ENCODE results near the gene SLC17A9. TPM values are rescaled to one million over a fixed set of nuclear protein-coding genes. Genes with fewer than 3 reads are reported as not detected.

SLC17A9 gene
- total RNA-seq, 1 donor from 2014 or later: 1.7 TPM

DNA sequence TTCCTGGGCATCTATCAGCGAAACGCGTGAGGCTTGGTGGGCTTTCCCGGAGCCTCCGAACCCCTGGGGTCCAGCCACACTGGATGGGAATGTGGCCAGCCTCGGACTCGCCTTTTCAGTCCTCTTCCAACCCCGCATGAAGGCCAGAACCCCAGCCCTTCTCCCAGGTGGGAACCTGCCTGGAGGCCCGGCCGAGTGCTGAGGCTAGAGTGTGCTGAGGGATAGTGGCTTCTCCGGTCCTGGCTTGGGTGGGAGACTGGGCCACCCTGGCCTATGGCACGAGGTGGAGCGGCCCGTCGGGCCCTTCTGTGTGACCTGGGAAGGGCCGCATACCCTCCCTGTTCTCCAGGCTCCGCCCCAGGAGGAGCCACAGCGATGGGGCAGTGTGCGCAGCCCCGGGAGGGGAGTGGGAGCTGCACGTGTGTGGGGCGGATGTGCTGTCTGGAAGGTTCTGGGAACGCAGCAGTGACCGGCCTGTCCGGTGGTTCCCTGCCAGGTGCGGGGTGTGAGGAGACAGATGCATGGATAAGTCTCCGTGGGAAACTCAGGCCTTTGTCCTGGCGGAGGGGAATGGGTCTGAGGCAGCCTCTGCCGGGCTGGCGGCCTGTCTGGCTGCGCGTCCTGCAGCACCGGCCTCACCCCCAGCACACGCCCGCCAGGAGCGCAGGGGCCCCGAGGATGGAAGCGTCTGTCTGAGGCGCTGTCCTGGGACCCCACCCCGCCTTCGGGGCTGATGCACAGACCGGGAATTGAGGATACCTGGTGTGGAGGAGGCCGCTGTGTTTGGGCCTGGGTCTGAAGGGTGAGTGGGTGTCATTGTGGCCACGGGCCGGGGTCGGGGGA, 55.4 kb downstream of the SLC17A9 start:
- intact Hi-C loops (cut with DNase I): loop anchor here (2.0 to 5.0 kb wide), 2 partner anchors 35 to 106 kb away; no protein-coding TSS in a partner anchor
- no peak for DNase-seq (ENCODE audit: low spot score)

DNA sequence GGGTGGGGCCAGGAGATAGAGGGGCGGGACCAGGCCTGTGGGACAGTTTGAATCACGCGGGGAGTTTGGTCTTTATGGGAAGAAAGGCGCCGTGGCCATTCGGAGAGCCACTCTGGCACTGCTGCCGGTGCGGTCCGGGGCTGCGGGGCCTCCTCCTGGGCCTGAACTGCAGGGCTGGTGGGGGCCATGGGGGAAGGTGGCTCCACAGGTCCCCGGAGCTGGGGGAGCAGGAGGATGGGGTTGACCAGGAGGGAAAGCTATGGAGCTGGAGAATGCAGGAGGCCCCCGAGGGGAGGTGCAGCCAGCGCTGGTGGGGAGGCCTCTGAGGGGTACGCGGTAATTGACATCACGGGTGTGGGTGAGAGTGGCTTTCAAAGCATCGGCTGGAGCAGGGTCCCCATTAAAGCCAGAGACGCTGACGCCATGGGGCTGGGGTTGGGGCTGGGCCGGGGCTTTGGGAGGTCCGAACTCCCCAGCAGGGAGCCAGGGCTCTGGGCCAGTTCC, 56.1 kb downstream of the SLC17A9 start:
- intact Hi-C loops (cut with DNase I): loop anchor here (1.0 to 5.0 kb wide), 3 partner anchors 36 to 135 kb away; no protein-coding TSS in a partner anchor
- no peak for DNase-seq (ENCODE audit: low spot score)

DNA sequence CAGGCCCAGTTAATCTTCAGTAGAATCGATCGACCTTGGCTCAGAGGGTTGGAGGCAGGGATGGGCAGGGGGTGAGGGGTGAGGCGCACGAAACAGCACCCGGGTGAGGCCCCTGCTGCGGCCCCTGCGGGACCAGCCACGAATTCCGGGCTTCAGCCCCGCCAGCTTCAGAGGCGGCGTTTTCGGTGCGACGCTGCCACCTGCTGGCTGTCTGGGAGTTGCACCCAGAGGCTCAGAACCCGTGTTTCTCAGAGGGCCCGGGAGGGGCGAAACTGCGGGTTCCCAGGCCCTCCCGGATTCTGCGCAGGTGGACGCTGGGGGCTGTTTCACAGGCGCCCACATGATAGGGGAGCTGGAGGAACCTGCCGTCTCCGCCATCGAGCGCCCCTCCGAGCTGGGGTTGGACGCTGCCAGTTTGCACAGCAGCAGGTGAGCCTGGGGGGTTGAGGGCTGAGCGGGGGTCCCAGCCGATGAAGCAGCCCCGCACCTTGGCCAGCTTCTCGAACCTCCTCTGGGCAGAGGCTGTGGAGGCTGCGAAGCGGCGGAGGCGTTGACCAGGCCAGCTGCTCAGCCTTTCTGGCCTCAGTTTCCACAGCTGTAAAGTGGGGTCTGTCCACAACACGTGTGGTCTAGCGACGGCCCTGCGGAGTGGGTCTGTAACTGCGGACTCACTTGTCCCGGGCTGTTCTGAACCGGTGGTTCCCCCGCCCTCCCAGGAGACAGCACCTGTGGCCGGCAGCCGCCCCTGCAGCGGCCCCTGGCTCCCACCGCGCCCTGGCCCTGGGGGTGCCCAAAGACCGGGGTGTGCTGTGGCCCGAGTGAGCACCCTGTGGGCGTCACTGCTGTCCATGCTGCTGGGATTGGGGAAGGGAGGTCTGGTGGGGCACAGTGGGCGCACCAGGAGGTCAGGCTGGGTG, 56.8 kb downstream of the SLC17A9 start:
- intact Hi-C loops (cut with DNase I): loop anchor here (1.0 to 5.0 kb wide), 3 partner anchors 37 to 136 kb away; no protein-coding TSS in a partner anchor
- peak; percentile 85 for DNase-seq (ENCODE audit: low spot score)

DNA sequence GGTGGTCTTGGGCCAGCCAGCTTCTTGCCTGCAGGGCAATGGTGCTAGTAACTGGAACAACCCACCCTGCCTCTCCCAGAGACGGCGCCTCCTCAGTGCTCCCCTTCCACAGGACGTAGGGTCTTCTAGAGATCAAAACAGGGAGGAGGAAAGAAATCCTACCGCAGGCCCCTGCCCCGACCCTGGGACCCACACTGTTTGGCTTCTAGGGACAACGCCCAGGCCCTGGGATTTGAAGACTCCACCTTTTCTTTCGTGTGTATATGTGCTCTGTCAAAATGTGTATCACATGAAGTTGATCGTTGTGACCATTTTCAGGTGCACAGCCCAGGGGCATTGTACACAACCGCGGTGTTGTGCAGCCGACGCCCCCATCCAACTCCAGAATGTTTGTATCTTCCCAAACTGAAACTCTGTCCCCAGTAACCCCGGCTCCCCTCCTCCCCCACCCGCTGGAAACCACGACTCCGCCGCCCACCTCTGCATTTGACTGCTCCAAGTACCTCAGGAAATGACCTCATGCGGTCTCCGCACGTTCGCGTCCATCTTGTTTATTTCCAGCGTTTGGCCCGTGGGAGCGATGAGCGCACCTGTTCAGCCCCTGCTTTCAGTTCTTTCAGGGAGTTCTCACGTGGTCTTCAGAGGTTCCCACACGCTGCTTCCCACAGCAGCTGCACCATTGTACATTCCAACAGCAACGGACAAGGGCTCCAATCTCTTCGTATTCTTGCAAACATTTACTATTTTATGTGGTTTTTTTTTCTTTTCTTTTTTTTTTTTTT, 57.7 kb downstream of the SLC17A9 start:
- no peak for DNase-seq (ENCODE audit: low spot score)
- intact Hi-C loops (cut with DNase I): loop anchor here (1.0 to 5.0 kb wide), 3 partner anchors 37 to 137 kb away; no protein-coding TSS in a partner anchor

DNA sequence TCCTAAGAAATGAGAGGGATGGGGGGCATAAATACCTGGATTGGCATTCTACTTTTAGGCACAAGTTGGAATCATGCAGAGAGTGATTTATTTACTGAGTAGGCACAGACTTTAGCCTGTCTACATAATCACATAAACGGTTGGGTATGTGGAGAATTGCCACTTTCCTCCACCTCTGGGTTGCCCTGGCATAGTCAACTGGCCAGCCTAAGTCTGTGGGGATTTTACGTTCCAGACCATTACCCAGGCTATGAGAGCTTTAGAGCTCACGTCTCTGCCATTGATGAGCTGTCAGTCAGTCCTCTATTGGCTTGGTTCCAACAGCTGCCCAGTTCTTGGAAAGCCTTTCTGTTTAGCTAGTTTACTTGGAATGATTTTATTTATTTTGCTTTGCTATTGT, 59.3 kb downstream of the SLC17A9 start:
- intact Hi-C loops (cut with DNase I): no loop called here
- no peak for DNase-seq (ENCODE audit: low spot score)

DNA sequence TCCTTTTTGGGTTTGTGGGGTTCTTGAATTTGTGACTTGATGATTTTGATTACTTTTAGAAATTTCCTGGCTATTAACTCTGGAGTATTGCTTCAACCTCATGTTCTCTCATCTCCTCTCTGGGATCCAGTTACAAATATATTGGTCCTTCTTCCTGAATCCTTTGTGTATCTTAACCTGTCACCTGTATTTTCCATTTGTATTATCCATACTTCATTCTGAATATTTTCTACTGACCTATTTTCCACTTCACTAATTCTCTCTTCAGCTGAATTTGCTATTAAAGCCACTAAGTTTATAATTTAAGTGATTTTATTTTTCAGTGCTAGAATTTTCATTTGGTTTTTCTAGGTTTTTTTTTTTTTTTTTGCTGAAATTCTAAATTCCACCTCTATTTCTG, 60.7 kb downstream of the SLC17A9 start:
- intact Hi-C loops (cut with DNase I): no loop called here
- no peak for DNase-seq (ENCODE audit: low spot score)

DNA sequence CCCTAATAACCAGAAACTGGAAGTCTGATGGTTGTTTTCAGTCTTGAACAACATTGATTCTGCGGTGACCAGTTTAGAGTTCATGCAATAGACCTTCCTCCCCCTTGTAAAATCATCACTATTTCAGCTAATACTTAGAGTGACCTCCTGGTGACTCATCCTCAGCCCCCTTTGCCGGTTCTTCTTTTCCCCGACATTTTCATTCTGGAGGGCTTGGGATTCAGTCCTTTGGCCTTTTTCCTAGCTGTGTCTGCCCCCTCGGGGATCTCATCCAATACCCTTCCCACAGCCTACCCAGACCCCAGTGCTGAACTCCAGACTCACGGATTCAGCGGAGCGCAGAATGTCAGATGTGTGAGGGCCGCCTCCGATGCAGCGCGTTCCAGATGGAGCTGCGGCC, 61.8 kb downstream of the SLC17A9 start:
- intact Hi-C loops (cut with DNase I): no loop called here
- DNase-seq (ENCODE audit: low spot score): no peak

DNA sequence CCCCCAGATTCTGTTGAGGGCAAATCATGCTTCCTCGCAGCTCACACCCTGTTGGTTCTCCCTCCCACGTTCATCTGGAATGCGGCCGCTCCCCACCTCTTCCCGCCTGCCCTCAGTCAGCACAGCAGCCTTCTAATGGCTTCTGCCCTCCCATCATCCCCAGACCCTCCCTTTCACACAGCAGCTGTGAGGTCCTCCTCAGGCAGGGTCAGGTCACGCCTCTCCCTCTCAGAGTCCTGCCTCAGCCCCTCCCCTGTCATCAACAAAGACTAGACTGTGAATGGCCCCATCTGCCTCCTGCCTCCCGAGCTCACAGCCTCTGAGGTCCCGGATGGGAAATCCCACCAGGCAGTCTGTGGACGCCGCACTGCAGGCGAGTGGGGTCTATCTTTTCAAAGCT, 62.2 kb downstream of the SLC17A9 start:
- DNase-seq (ENCODE audit: low spot score): no peak
- intact Hi-C loops (cut with DNase I): no loop called here

DNA sequence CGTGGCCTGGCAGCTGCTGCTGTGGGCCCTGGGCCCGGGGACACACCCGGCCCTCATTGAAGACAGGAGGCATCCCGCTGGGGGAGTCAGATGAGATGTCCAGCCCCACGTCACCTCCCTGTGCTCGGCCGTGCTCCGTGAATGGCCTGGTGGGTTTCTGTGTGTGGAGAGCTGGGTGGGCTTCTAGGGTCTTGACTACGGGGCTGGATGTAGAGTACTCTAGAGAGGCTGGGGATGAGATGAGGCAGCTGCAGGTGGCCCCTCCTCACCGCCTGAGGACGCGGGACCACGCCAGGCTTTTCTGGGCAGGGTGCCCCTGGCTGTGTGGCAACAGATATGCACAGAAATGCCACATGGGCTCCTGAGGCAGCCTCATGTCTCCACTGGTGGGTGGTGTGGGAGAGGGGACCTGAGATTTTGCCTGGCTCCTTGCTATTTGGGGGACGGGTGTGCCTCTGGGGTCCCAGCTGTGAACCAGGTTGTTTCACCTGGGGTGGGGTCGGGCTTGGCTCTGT, 62.7 kb downstream of the SLC17A9 start:
- DNase-seq (ENCODE audit: low spot score): no peak
- intact Hi-C loops (cut with DNase I): no loop called here

DNA sequence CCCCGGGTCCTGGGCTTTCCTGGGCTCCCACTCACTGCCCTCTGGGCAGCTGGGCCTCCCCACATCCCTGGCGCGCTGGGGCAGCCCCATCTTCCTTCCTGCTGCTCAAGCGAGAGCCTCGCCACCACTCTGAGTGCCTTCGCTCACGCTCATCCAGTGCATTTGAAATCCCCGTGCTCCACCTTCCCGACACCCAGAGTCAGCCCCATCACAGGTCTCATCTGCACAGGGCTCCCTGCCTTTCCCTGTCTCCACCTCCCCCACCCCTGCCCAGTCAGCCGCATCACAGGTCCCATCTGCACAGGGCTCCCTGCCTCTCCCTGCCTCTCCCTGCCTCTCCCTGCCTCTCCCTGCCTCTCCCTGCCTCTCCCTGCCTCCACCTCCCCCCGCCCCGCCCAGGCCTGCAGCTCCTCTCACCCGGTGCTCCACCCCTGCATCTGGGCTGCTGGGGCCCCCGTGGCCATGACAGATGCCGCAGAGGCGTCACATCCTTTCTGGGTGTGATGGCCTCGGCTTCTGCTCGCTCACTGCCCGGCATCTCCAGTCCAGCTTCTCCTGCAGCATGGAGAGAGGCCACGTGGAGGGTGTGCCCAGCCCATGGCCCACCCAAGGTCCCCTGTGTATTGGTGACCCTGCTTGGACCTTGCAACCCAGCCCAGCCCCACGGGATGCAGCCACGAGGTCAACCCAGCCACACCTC, 63.3 kb downstream of the SLC17A9 start:
- no peak for DNase-seq (ENCODE audit: low spot score)
- intact Hi-C loops (cut with DNase I): no loop called here

DNA sequence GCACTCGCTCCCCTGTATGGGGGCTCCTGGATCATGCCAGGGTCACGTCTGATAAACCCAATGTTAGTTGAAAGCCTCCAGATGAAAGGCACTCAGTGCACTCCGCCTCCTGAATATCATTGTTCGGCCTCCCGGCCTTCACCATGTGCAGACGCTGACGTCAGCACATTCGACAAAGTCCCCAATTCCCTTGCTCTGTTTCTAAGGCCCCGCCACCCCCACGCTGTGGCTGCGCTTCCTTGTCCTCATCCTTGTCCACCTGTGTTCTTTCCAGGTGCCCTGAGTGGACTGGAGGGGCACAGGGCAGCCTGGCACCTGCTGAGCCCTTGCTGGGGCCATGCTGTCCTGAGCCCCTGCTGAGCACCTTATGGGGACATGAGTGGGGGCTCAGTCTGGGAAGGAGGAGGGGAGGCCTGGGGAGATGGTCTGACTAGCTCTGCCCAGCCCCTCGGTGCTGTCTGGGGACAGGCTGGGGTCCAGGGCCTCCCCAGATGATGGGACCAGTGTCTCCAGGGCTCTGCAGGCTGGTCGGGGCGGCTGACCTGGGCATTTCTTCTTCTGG, 64.1 kb downstream of the SLC17A9 start:
- no peak for DNase-seq (ENCODE audit: low spot score)
- intact Hi-C loops (cut with DNase I): no loop called here

DNA sequence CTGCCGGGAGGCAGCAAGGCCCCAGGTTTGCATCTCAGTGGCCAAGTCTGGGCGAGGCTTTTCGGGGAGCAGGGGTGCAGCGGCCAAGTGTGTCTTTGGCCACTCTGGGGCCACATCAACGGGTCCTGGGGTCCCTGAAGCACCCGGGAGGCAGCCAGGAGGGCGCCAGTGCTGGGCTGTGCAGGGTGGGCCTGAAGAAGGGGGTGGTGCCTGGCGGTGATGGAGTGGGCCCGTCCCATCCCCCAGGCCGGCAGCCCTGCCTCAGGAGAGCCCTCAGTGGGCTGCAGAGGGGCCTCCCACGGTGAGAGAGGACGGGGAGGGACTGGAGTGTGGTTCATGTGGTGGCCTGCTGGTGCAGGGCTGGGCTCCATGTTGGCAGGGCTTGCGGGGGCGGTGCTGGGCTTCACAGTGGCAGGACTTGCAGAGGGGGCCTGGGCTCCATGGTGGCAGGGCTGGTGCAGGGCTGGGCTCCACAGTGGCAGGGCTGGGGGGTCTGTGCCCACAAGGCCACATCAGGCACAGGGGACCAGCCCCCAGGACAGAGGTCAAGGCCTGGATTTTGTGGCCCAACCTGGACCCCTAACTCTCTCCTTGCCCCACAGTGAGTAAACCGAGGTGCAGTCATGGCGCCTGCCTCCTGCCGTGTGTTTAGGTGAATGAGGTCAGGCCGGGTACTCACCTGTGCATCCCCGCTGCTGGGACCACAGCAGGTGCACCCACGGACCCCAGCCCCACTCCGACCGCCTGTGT, 64.7 kb downstream of the SLC17A9 start:
- intact Hi-C loops (cut with DNase I): no loop called here
- no peak for DNase-seq (ENCODE audit: low spot score)

DNA sequence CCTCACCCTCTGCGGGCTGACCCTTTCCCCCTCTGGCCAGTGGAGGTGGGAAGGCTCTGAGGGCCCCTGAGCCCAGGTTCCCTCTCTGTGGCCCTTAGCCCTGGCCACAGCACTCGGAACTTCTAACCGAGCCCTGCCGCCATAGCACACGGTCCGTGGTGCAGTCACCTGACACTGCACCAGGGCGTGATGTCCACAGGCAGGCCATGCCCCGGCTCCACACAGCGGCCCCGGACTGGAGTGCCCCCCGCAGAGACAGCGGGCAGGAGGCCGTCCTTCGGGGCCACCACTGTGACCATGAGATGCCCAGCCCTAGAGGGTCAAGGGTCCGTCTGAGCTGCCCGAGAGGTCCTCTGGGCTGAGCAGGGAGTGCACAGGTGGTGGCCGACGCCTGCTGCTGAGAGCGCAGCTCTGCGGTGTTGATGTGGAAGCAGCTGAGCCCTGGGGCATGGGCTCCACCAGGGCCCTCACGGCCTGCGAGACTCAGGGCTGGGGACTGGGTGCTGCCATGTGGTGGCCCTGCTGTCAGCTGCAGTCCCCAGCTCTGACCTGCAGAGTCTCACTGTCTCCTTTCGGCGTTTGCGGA, 65.4 kb downstream of the SLC17A9 start:
- DNase-seq (ENCODE audit: low spot score): peak; percentile 73
- intact Hi-C loops (cut with DNase I): no loop called here

Data from cardiac septum (tissue), 1 donor.